HG03196 (cell line): Measurements from ENCODE around the gene ASTN2.

Experiments
- ATAC-seq: cut with Tn5 transposase; IDR thresholded peaks from one replicate; pipeline ENCODE4 v1.9.1; 2021; ENCODE audit not compliant: unreplicated experiment

ASTN2 gene

DNA sequence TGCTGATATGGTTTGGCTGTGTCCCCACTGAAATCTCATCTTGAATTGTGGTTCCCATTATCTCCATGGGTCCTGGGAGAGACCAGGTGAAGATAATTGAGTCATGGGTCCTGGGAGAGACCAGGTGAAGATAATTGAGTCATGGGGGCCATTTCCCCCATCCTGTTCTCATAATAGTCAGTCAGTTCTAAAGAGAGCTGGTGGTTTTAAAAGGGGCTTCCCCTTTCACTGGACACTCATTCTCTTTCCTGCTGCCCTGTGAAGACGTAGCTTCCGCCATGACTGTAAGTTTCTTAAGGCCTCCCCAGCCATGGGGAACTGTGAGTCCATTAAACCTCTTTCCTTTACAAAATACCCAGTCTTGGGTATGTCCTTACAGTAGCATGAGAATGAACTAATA is 628.1 kb downstream of the ASTN2 start:
- no peak for ATAC-seq

DNA sequence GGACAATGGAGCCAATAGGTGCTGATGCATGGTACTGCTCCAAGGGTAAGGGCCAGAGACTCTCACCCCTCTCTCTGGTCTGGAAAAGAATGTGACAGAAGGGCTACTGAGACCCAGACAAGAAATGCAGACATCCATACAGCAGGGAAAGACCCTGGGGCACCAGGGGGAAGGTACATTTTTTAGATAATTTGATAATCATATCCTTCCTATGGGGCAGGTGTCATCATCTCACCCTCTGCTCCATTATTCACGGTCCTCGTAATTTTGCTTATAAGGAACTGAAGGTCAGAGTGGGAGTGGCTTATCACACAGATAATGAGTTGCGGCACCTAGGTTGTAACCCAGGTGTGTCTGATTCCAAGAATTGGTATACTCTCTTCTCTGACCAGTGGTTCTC is 637.7 kb downstream of the ASTN2 start:
- no peak for ATAC-seq

DNA sequence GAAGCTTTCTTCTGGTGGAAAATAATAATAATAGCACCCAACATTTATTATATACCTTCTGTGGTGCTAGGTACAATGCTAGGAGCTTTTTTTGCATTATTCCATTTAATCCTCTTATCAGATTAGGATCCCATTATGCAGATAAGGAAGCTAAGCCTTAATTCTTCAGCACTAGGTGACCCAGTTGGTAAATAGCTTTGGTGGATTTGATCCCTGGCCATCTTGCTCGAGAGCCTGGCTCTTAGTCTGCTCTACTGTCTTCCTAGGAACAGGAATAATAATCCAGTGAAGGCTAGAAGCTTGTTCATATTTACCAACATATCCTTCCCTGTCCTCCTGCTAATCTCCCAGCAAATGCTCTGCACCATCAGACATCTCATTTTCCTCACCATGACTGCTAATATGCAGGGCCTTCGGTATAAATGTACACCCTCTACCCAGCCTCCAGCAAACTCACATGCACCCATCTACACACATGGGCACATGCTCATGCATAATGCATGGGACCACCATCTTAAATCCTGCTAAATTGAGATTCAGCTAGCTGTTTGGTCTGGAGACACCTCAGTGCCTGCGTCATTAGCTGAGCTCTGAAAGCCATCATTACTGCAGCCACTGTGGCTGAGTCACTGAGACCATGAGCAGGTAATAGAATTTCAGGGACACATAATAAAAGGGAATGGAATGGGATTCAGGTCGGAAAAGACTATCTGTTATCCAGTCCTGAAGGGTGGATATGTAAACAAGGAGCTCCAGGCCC is 640.3 kb downstream of the ASTN2 start:
- no peak for ATAC-seq

DNA sequence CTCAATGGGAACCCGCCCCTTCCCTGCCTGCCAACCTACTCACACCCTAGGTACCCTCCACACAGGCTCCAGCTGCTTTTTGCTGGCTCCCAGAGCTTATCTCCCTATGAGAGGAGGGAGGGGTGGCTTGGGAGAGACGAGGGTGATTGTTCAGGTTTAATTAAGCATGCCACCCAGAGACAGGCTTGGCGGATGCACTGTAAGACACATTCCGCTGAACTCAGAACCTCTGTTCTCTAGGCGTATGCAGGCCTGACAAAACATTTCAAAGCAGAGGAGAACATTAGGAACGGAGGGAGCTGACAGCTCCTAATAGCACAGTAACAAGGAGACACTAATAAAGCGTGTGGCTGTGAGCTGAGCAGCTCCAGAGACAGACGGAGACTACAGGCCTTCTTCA is 647.6 kb downstream of the ASTN2 start:
- ATAC-seq = no peak

DNA sequence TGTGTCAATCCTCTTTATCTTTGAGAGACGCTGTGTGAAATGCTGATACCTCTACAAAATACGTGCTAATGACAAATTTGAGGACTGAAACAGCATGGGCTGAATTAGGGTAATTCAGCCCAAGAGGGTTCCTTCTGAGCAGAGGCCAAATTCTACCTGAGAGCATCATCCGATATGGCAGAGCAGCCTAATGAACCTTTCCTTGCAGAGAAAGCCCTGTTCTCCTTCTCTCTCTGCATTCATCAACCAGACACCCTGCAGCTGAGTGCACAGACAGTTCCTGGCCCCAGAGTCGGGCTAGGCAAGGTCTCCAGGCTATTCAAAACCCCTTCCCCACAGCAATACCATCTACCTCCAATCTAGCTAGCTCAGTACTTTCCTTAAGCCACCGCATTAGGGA is 649.8 kb downstream of the ASTN2 start:
- ATAC-seq = no peak

DNA sequence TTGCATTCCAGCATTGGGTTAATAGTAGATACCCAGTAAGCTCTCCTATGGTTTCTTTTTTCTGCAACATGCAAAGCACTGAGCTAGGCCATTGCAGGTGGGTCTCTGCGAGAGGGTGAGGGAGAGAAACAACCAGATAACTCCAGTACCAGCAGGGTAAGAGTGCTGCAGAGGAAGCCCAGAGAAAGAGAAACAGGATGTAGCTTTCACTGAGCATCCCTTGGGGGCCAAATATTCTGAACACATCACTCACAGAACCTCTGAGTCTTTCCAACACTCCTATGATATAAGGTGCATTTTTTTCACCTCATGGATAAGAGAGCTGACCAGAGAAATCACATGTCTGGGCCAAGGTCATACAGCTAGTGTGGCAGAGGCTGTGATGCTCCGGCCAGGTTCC is 651.1 kb downstream of the ASTN2 start:
- ATAC-seq = no peak

DNA sequence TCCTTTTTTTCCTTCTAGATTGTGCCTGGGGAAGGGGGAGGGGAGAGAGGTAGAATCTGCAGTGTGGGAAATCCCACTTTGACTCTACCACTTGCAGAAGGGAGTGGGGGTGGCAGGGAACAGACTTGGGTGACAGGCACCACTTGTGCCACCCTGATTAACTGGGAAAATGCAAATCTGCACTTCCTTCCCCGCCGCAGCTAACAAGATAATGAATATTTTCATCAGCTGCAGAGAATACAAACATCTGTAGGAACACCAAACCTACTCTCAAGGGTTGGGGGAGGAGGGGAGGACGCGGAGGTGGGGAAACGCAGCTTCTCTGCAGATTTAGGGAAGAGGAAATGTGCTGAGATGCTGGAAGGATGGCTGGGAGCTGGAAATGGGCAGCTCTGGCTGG is 654.2 kb downstream of the ASTN2 start:
- no peak for ATAC-seq

DNA sequence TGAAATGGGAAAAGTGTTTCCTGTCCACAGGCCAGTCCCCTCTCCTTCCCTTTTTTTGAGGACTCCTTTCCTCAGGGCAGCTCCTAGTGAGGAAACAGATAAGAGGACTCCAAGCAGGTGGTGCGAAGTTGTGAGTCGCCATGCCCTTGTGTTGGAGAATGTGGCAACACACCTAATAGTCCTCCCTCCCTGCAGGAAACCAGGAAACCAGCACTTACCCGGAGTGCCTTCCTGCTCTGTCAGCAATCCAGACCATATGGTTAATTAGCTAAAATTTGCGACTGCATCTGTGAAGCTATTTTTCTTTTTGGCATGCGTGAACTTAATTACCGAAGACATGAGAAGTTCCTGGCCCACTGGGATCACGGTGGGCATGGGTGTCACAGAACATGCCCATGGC is 657.8 kb downstream of the ASTN2 start:
- no peak for ATAC-seq

DNA sequence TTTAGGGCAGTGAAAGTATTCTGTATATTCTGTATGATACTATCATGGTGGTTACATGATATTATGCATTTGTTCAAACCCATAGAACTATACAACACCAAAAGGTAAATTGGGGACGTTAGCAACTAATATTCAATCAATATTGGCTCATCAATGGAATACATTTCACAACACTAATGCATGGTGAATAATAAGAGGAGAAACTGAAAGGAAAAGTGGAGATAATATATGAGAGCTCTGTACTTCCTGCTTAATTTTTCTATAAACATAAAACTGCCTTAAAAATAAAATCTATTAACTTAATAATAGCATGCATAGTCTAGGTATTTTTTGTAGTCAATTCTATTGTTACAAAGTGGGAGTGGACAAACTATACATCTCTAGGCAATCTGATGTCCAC is 661.5 kb downstream of the ASTN2 start:
- ATAC-seq = no peak

DNA sequence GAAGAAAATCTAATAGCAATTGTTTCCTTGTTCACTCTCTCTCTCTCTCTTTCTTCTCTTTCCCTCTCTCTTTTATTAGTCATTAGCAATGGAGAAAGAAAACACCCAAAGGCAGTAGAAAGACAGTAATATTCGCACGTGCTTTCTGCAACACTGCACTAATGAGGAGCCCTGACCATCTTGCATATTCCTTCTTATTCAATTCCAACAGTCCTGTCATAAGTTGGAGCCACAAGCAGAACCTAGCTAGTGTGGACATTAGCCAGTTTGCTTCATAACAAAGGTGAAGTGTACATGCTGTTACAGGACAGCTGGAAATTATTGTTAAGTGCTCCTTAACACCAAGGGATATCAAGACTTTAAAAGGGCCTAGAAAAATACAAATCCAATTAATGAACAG is 664.3 kb downstream of the ASTN2 start:
- no peak for ATAC-seq

DNA sequence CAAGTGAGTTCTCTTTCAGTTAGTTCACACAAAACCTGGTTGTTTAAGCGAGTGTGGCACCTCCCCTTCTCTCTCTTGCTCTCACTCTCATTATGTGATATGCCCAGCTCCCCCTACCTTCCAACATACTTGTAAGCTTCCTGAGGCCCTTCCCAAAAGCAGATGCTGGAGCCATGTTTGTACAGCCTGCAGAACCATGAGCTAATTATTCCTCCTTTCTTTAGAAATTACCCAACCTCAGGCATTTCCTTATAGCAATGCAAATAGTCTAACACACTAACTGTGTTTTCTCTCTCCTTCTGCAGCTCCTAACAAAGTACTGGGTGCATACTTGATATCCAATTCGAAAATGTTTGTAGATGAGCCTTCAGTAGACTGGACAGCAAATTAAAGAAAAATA is 665.1 kb downstream of the ASTN2 start:
- ATAC-seq = no peak

DNA sequence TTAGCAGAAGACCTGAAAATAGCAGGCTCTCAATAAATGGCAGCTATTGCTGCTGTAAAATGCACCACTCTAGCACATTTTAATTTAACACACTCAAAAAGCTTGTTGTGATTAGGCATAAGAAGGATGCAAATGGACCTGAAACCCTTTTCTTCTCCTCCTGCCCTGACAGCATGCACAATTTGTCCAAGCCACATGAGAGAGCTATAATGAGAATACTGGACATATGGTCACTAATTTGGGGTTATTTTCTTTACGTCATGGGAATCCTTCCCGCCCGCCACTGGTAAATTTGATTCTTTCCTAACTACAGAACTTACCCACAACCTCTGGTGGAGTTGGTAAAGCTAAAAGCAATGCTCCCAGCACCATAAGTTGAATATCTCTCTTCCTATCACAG is 665.7 kb downstream of the ASTN2 start:
- no peak for ATAC-seq

DNA sequence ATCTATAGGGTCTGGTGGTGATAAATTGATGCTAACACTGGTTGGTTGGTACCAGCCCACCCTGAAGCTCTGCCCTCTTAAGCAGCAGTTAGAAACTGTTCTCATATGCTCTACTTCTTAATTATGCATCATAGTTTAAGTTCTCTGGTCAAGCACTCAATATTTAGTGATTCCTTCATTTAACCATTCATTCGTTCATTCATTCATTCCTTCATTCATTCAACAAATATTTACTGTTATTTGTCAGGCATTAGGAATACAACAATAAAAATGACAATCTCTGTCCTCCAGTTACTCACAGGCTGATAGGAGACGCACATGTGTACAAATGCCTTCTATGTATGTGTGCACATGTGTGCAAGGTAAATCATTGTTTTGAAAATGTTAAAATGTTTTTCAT is 673.1 kb downstream of the ASTN2 start:
- ATAC-seq = no peak

DNA sequence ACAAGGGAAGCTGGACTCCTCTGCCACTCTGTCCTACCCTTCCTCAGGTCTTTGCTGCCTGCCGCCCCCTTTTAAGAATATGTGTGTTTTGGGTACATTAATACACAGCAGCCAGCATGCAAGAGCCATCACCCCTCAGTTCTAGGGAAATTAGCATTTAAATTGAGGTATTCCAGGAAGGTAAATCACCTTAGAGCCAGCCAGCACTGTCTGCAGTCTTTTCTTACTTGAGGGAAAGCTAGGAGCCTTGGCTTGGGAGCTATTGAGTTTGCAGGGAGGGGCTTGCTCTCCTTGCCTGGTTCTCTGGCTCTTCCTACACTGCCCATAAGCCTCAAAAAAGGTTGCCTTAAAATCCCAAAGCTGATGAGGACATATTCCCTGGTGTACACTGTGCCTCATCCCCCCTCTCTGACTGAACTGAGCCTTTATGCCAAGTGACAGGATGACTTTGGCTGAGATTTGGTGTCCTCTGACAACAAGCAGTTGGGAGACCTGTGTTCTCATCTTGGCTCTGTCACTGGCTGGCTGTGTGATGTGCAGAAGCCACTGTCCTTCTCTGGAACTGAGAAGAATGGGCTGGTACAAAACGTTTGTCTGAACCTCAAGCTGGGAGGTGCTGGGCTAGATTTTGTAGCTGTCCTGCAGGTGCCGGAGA is 673.6 kb downstream of the ASTN2 start:
- no peak for ATAC-seq

DNA sequence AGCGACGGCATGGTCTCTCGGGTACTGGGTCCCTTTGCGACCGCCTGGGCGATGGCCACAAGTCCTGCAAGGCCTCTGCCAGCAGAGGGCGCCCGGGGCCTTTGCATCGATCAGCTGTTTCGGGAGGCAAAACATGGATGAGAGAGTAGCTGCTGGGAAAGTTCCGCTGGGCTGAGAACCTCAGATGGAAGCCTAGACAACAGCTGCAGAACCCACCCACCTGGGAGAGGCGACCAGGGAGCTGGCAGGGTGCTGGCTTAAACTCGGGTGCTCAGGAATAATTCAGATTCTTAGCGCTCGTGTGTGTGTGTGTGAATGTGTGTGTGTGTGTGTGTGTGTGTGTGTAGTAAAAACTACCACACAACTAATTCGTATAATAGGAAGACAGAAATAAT is 677.7 kb downstream of the ASTN2 start:
- peak; percentile 86 for ATAC-seq

DNA sequence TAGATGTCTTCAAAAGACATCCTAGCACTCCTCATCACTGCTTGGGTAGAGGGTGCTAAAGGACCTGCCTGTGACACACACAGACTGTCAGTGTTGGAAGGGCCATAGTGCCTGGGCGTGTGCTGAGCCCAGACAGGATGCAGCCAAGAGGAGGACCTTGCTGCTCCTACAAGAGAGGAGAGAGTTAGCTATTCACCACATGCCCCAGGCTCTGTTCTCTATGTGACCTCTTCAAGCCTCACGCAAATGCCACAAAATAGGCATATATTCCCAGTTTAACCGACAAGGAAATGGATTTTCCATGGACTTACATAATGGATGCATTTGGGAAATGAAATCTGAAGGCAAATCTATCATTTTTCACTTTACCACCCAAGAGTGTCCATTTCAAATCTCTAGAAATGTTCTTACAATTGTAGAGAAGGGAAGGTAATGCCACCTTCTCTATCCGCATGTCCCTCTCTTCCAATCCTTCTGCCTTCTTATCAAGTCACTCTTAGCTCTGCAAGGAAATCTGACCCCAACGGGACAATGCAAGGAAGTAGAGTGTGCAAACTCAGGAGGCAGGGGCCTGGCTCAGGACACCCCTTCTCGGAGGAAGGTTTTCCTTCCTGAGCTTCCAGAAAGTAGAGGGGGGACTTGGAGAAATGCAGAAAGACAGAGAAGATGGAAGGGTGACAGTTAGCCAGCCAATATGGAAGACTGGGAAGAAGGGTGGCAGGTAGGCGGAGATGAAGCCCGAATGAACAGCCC is 678.3 kb downstream of the ASTN2 start:
- no peak for ATAC-seq

DNA sequence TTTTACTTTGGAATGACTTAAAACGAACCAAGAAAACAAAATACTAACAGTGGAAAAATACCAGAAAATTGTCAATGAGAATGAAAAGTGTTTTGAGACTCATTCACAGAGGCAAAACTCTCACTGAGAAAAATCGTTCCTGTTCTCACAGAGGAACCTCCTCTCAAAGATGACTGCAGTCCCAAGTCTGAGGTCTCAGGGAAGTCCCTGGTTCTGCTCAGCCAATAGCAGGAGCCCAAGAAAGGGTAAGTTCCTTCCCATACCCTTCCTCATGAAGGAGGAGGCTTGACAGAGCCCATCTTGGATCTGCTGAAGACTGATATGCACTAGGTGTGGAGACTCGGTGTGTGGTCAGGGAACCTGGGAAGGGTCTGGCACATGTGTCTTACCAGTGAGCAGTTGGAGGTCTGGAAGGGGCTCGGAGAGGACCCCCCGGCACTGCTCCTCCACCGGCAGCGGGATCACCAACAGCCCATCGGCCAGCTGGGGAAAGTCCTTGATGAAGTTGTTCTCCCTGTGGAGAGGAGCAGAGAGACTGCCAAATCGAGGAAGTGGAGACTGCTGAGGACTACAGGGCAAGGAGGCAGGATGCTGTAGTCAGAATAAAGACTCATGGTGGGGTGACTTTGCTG is 681.7 kb downstream of the ASTN2 start:
- ATAC-seq = no peak

DNA sequence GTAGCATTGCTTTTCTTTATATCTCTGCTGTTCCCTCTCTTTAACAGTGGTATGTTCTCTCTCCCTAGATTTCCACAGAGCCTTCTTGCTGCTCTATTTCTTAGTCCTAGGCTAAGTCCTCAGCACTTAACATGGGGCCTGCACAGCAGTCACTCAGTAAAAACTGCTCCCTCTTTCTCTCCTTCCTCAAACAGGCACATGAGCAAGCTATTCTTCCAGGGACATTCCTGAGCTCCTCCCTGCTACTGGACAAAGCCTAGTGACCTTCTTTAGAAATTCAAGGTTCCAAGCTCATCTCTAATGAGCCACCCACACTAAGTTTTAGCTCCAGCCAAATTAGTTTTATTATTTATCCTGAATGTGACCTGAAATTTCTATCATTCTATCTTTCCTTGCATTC is 688.3 kb downstream of the ASTN2 start:
- no peak for ATAC-seq

DNA sequence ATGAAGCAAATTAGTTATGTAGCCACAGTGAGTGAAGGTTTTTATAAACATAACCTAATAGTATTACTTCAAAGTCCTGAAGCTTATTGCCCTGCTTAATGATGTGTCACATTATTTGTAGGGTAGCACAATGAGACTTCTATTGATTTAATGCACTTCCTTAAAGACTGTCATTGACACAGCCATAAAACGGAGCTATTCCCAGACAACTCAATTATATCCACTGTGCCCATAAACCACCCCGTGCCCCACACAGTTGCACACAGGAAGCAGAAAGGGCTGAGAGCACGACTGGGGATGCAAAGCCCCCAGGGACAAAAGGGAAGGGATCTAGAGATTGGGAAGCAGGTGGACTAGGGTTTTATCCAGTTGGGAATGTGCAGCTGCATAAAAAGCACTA is 690.7 kb downstream of the ASTN2 start:
- no peak for ATAC-seq

DNA sequence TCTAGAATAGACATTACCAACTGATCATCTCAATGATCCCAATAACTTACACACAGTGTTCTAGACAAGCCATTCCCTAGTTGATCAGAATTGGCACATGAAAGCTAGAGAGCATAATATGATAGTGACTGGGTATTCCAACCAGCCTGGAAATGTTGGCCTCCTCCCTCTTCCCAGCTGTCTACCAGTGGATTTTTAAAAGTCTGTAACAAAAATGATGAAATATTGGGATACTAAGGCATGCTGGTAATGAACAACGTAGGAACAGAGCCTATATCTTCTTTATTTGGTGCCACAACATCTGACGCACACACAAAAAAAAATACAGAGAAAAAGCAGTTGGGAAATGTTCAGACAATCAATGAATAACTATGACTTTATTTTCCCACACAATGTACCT is 692.9 kb downstream of the ASTN2 start:
- ATAC-seq = no peak

DNA sequence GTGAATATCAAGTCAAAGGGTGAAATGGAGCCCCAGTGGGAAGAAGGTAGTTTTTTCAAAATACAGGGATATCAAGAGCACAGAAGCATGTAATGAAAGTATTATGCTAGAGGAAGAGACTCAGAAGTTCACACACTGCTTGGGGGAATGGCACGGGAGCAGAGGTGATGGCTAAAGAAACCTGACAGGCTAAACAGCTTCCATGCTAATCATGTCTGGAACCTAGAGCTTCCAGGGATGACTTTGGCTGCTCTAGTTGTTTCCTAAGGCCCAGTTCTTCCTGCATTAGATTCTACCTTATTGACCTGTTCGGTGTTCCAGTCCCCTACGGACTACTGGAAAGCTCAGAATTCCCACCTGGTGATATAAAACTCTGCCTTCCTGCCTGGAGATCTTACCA is 693.4 kb downstream of the ASTN2 start:
- no peak for ATAC-seq

DNA sequence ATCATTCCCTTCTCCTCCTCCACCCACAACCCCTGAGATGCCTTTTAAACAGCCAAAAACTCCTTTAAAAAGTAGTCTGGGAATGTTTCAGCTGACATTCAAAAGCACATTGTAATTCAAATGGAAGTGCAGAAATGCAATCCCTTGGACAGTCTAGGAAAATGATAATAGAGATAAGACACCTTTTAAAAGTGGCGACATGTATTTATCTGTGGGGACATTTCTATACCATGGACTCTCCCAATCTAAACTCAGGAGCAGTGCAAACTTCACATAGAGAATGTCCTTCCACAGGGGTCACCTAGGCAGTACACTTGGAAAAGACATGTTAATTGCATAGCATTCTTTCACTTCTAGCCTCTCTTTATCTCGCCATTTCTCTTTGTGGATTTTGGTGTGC is 694.7 kb downstream of the ASTN2 start:
- ATAC-seq = no peak
